HPDE6-E6E7 (cell line): ENCODE measurements around the gene MLIP.
A peak's percentile ranks its signal among the peaks of the same experiment; 100 is the strongest.

Experiments used
- DNase-seq: peaks from one replicate; pipeline ENCODE4 v3.0.0; 2011; ENCODE audit warnings: missing footprints; ENCODE audit errors: extremely low spot score

The MLIP gene

GRCh38 chr6:54095723-54096122 is 15.5 kb upstream of the MLIP start:
- no peak for DNase-seq

GRCh38 chr6:54096811-54097210 is 14.4 kb upstream of the MLIP start:
- DNase-seq: no peak

- no peak for DNase-seq
Measured at GRCh38 chr6:54097753-54098152, 13.5 kb upstream of the MLIP start.

- DNase-seq: no peak
Measured at GRCh38 chr6:54098450-54099044, 12.7 kb upstream of the MLIP start.

DNA sequence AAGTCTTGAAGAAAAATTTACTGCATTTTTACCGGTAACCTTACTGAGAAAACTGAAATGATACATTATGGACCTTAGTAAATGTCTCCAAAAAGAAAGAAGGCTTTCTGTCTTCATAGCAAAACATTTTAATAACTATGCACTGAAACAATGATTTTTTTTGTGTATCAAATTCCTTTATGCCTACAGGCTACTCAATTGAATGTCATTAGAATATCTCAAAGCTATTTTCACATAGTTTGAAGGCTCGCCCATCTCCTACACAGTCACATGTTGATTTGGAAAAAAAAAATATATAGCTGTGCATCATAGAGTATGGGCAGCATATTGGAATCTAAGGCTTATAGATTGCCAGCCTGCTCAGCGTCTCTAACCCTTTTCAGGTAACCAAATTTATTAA is 12.0 kb upstream of the MLIP start:
- DNase-seq: no peak

DNA sequence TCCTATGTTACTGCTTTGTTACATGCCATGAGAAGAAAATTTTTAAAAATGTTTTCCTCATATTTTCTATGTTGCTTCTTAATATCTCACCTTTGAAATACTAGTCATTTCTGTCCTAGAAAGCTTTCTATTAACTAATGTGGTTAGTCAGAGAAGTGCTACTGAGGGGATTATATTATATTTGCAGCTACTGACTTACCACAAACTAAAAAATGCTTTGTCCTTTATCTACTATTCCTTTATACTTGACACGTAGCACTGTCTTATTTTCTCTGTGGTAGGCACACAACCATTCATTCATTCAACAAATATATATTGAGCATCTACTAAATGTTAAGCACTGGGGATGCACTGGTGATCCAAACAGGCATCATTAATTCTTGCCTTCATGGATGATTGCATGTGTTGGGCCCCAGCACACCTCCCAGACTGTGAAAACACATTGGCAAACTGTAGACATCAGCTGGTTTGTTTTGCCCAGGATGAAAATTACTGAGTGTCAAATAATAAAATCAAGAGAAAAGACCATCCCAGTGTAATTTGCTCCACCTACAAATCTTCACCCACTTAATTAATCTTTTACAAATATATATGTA is 10.7 kb upstream of the MLIP start:
- no peak for DNase-seq

GRCh38 chr6:54102238-54102637 is 9.0 kb upstream of the MLIP start:
- DNase-seq: no peak

DNA sequence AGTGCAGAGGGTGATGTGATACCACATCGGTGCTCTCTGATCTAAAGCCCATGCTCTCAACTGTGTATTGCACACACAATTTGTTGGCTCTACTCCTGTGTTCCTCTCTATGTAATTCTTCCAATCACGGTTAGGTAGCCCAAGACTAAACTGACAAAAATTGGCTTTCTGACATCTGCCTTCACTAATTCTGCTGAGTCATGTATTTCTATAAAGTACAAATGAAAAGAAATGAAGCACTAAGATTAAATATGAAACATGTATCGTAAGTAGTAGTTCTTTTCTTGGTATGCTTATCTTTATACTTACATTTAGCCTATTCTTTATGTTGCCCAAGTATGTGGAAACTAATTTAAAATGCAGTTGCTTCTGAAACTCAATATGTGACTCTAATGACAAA is 7.7 kb upstream of the MLIP start:
- DNase-seq: no peak

DNA sequence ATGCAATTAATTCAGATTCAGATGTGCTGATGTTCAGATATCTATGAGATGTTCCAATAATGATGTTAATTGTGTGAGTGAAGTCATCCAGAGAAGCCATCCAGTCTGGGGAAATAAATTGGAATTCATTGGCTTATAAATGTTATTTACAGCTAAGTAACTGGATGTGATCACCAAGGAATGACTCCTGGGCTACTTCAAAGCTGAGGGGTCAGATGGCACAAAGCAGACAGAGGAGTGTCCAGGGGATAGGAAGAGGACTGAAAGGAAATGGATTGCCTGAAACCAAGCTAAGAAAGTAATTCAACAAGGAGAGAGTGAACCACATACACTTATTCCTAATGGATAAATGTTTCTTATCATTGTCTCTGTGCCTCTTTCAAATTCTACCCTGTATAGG is 4.5 kb upstream of the MLIP start:
- no peak for DNase-seq

- DNase-seq: no peak
Measured at GRCh38 chr6:54107470-54108090, 3.7 kb upstream of the MLIP start.

GRCh38 chr6:54108271-54108670 is 3.0 kb upstream of the MLIP start:
- DNase-seq: no peak

GRCh38 chr6:54109586-54109985 is 1.7 kb upstream of the MLIP start:
- DNase-seq: no peak

DNA sequence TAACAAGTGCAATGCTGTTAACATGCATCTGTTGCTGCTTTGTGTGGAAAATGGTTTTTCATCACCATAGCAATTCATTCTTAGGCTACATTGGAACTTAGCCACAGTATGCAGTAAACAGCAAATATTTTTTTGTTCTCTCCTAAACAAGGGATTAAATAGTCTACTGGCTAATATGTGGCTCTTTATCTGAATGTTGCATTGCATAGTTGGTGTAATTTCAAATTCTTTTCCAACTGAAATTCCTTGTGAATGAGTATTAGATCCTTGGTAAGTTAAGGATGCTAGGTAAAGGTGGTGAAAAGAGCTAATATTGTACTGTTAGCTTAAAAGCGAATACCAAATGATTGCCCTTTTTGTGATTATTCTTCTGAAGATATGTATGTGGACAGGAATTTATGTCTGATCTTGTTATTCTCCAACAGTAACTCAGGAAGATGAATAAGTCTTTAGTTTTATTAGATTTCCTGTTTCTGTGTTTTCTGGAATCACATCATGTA is 958 bp downstream of the MLIP start:
- no peak for DNase-seq

DNA sequence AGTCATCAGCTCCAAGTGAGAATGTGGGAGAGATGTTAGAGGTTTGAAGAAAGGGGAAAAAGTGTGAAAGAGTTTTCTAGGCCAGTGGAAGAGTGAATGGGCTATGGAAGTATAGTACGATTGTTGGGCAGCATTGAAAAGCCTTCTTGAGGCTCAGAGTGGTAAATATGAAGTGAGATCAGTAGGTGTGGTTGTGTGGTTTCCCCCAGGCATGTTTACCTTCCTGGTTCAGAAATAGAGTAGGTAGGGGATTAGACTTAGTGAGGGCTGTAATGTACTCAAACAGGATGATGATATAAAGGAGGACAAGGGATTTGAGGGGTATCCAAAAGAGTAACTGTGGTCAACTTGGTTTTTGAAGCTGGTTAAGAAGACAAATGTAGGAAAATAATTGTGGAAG is 3.7 kb downstream of the MLIP start:
- DNase-seq: no peak

- DNase-seq: peak; percentile 9
Measured at GRCh38 chr6:54115966-54116365, 4.7 kb downstream of the MLIP start.

DNA sequence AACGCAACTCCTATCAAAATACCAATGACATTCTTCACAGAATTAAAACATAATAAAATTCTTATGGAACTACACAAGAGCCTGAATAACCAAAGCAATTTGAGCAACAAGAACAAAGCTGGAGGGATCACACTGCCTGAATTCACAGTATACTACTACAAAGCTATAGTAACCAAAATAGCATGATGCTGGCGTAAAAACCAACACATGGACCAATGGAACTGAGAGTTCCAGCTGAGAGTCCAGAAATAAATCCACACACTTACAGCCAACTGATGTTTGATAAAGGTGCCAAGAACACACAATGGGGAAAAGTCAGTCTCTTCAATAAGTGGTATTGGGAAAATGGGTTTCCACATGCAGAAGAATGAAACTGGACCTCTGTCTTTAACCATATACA is 6.9 kb downstream of the MLIP start:
- DNase-seq: no peak

- DNase-seq: no peak
Measured at GRCh38 chr6:54125493-54125892, 14.2 kb downstream of the MLIP start.

DNA sequence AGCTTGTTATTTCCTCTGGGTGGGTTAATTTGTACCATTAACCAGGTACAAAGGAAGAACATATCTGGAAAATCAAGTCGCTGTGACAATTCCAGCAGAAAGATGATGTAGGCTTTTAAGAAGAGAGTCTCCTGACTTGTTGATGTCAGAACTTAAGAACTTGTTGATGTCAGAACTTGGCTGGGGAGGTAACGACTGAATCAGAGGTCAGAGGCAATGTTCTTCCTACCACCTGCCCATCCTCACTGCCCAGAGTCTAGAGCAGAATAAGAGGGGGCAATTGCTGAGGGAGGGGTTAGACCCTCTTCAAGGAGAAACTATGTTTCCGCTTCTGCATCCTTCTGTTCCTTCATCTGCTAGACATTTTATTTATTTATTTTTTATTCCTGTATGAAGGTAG is 18.9 kb downstream of the MLIP start:
- DNase-seq: no peak

GRCh38 chr6:54132587-54132986 is 21.3 kb downstream of the MLIP start:
- DNase-seq: no peak

- no peak for DNase-seq
Measured at GRCh38 chr6:54133186-54133585, 21.9 kb downstream of the MLIP start.

GRCh38 chr6:54134935-54135334 is 23.7 kb downstream of the MLIP start:
- DNase-seq: no peak

DNA sequence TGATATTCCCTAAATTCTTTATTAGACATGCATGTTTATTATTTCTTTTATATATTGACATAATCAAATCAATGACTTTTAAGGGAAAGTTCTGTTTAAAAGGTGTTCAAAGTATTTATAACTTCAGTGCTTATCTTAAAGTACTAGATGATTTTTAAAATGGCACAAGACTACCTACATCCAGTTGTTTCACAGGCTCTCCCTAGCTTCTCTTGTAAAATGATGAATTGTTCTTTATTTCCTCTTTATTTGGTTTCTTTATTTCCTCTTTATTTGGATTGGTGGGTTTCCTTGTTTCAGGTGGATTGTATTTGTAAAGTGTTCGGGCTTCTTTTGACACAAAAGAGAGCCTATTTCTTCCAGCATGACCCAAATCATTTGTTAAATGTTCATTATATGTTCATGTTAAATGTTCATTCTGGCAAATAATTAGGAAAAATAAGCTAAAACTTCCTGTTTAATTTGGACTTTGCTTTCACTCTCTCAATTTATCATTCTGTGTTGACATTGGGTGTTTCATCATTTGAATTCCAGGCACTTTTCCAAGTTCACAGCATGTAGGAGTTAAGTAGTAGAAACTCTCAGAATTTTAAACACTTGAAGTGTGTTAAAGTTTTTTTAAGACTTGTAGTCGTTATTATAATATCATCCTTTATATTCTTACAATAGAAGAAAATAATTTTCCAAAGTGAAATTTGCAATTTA is 24.6 kb downstream of the MLIP start:
- DNase-seq: no peak

- no peak for DNase-seq
Measured at GRCh38 chr6:54138795-54139194, 27.6 kb downstream of the MLIP start.
